ENCODE results near the gene GLT8D1.
"Not testable (repeated sequence)": the region's sequence is repeated elsewhere in the genome, so short reads cannot be mapped to it uniquely, and the experiment has no call there.

GRCh38 chr3:52676201-52676600 lies 29.4 kb downstream of the GLT8D1 start:
- not testable (repeated sequence) for TF ChIP-seq EP300, POLR2A (IDR thresholded peaks at IDR 0.05)
